Stimulated activated memory B cell treated with anti-CD40 and anti-IgM and Interleukin-4, amounts not matched to agents 10 μg/mL and 1 μg/mL and 100 μg/mL, for 72 hours (primary cell): Measurements from ENCODE around the gene ATG13.
"Not testable (repeated sequence)": the region's sequence is repeated elsewhere in the genome, so short reads cannot be mapped to it uniquely, and the experiment has no call there.

Source experiments
- ATAC-seq: fragments of 150-1000 bp; cut with Tn5 transposase; 2 replicates; pipeline ENCODE4 v1.10.0; 2021
- H3K27ac Mint-ChIP-seq: one replicate; pipeline ENCODE4 v1.8.0; 2022; ENCODE audit warnings: mild to moderate bottlenecking, mixed read lengths
- H3K27me3 Mint-ChIP-seq: one replicate; pipeline ENCODE4 v1.8.0; 2022; ENCODE audit warnings: mixed read lengths
- H3K36me3 Mint-ChIP-seq: one replicate; pipeline ENCODE4 v1.8.0; 2022; ENCODE audit warnings: mixed read lengths
- H3K4me1 Mint-ChIP-seq: one replicate; pipeline ENCODE4 v1.8.0; 2022; ENCODE audit warnings: mixed read lengths
- H3K4me3 Mint-ChIP-seq: one replicate; pipeline ENCODE4 v1.8.0; 2022; ENCODE audit warnings: mild to moderate bottlenecking, moderate library complexity, mixed read lengths
- H3K9me3 Mint-ChIP-seq: one replicate; pipeline ENCODE4 v1.8.0; 2022; ENCODE audit warnings: mixed read lengths

The ATG13 gene

GRCh38 chr11:46657186-46657585, 39.8 kb downstream of the ATG13 start:
- Mint-ChIP-seq H3K27me3 (no peaks in the 10 kb centered on the region), H3K36me3 (peaks cover 46% of the 10 kb centered on the region), H3K4me1 (no peaks in the 10 kb centered on the region), H3K27ac (no peak overlapping the region), H3K4me3 (no peak overlapping the region), H3K9me3 (no peaks in the 10 kb centered on the region)
- ATAC-seq = no peak

- H3K4me3 Mint-ChIP-seq = no peak overlapping the region
- H3K27me3 Mint-ChIP-seq = no peaks in the 10 kb centered on the region
- H3K36me3 Mint-ChIP-seq = peaks cover 46% of the 10 kb centered on the region
- H3K4me1 Mint-ChIP-seq = no peaks in the 10 kb centered on the region
- no peak for ATAC-seq
- no peaks in the 10 kb centered on the region for H3K9me3 Mint-ChIP-seq
- no peak overlapping the region for H3K27ac Mint-ChIP-seq
These were observed 40.9 kb downstream of the ATG13 start for GRCh38 chr11:46658259-46658658.

GRCh38 chr11:46659908-46660307, 42.6 kb downstream of the ATG13 start:
- H3K27me3 Mint-ChIP-seq = no peaks in the 10 kb centered on the region
- H3K27ac Mint-ChIP-seq = no peak overlapping the region
- H3K4me1 Mint-ChIP-seq = no peaks in the 10 kb centered on the region
- peaks cover 59% of the 10 kb centered on the region for H3K36me3 Mint-ChIP-seq
- no peaks in the 10 kb centered on the region for H3K9me3 Mint-ChIP-seq
- no peak overlapping the region for H3K4me3 Mint-ChIP-seq
- ATAC-seq = no peak

GRCh38 chr11:46661836-46662235, 44.5 kb downstream of the ATG13 start:
- Mint-ChIP-seq H3K36me3 (peaks cover 53% of the 10 kb centered on the region), H3K27me3 (no peaks in the 10 kb centered on the region), H3K27ac (no peak overlapping the region), H3K4me3 (no peak overlapping the region), H3K9me3 (no peaks in the 10 kb centered on the region), H3K4me1 (no peaks in the 10 kb centered on the region)
- no peak for ATAC-seq

- Mint-ChIP-seq H3K27ac (no peak overlapping the region), H3K4me3 (no peak overlapping the region), H3K27me3 (no peaks in the 10 kb centered on the region), H3K4me1 (no peaks in the 10 kb centered on the region), H3K36me3 (peaks cover 53% of the 10 kb centered on the region), H3K9me3 (no peaks in the 10 kb centered on the region)
- no peak for ATAC-seq
These were observed 45.0 kb downstream of the ATG13 start for GRCh38 chr11:46662366-46662765.

GRCh38 chr11:46663277-46663940, 46.1 kb downstream of the ATG13 start:
- no peak overlapping the region for H3K27ac Mint-ChIP-seq
- H3K4me3 Mint-ChIP-seq = no peak overlapping the region
- H3K27me3 Mint-ChIP-seq = no peaks in the 10 kb centered on the region
- H3K9me3 Mint-ChIP-seq = no peaks in the 10 kb centered on the region
- no peak for ATAC-seq
- no peaks in the 10 kb centered on the region for H3K4me1 Mint-ChIP-seq
- H3K36me3 Mint-ChIP-seq = peaks cover 43% of the 10 kb centered on the region

- H3K27me3 Mint-ChIP-seq = no peaks in the 10 kb centered on the region
- no peaks in the 10 kb centered on the region for H3K4me1 Mint-ChIP-seq
- no peak for ATAC-seq
- no peak overlapping the region for H3K27ac Mint-ChIP-seq
- H3K36me3 Mint-ChIP-seq = peaks cover 41% of the 10 kb centered on the region
- no peak overlapping the region for H3K4me3 Mint-ChIP-seq
- no peaks in the 10 kb centered on the region for H3K9me3 Mint-ChIP-seq
These were observed 47.3 kb downstream of the ATG13 start for GRCh38 chr11:46664612-46665011.

GRCh38 chr11:46665356-46665755, 48.0 kb downstream of the ATG13 start:
- H3K4me3 Mint-ChIP-seq = no peak overlapping the region
- H3K9me3 Mint-ChIP-seq = no peaks in the 10 kb centered on the region
- no peak overlapping the region for H3K27ac Mint-ChIP-seq
- H3K36me3 Mint-ChIP-seq = peaks cover 40% of the 10 kb centered on the region
- ATAC-seq = no peak
- no peaks in the 10 kb centered on the region for H3K4me1 Mint-ChIP-seq
- H3K27me3 Mint-ChIP-seq = no peaks in the 10 kb centered on the region

- ATAC-seq = no peak
- H3K9me3 Mint-ChIP-seq = no peaks in the 10 kb centered on the region
- H3K4me3 Mint-ChIP-seq = no peak overlapping the region
- peaks cover 39% of the 10 kb centered on the region for H3K36me3 Mint-ChIP-seq
- H3K4me1 Mint-ChIP-seq = no peaks in the 10 kb centered on the region
- peak overlapping the region; percentile 22 for H3K27ac Mint-ChIP-seq
- no peaks in the 10 kb centered on the region for H3K27me3 Mint-ChIP-seq
These were observed 49.2 kb downstream of the ATG13 start for GRCh38 chr11:46666516-46666915.

GRCh38 chr11:46667043-46667481, 49.7 kb downstream of the ATG13 start:
- no peak for ATAC-seq
- Mint-ChIP-seq H3K4me3 (no peak overlapping the region), H3K36me3 (peaks cover 43% of the 10 kb centered on the region), H3K27ac (peak overlapping the region; percentile 22), H3K27me3 (no peaks in the 10 kb centered on the region), H3K9me3 (no peaks in the 10 kb centered on the region), H3K4me1 (no peaks in the 10 kb centered on the region)

GRCh38 chr11:46668480-46669085, 51.2 kb downstream of the ATG13 start:
- no peaks in the 10 kb centered on the region for H3K27me3 Mint-ChIP-seq
- no peak overlapping the region for H3K4me3 Mint-ChIP-seq
- H3K4me1 Mint-ChIP-seq = no peaks in the 10 kb centered on the region
- no peaks in the 10 kb centered on the region for H3K9me3 Mint-ChIP-seq
- H3K27ac Mint-ChIP-seq = no peak overlapping the region
- H3K36me3 Mint-ChIP-seq = peaks cover 49% of the 10 kb centered on the region
- ATAC-seq = no peak

GRCh38 chr11:46669711-46670139, 52.4 kb downstream of the ATG13 start:
- peaks cover 41% of the 10 kb centered on the region for H3K36me3 Mint-ChIP-seq
- no peaks in the 10 kb centered on the region for H3K27me3 Mint-ChIP-seq
- no peak overlapping the region for H3K27ac Mint-ChIP-seq
- ATAC-seq = no peak
- peaks cover 7% of the 10 kb centered on the region for H3K4me1 Mint-ChIP-seq
- no peaks in the 10 kb centered on the region for H3K9me3 Mint-ChIP-seq
- H3K4me3 Mint-ChIP-seq = no peak overlapping the region

- not testable (repeated sequence) for H3K4me3 Mint-ChIP-seq, H3K27me3 Mint-ChIP-seq, H3K9me3 Mint-ChIP-seq, ATAC-seq
- H3K27ac Mint-ChIP-seq = peak overlapping the region; percentile 46
- peaks cover 39% of the 10 kb centered on the region for H3K36me3 Mint-ChIP-seq
- peaks cover 14% of the 10 kb centered on the region for H3K4me1 Mint-ChIP-seq
These were observed 53.2 kb downstream of the ATG13 start for GRCh38 chr11:46670521-46670920.

GRCh38 chr11:46671958-46672315, 54.6 kb downstream of the ATG13 start:
- no peak overlapping the region for H3K4me3 Mint-ChIP-seq
- H3K9me3 Mint-ChIP-seq = no peaks in the 10 kb centered on the region
- H3K4me1 Mint-ChIP-seq = peaks cover 25% of the 10 kb centered on the region
- H3K36me3 Mint-ChIP-seq = peaks cover 39% of the 10 kb centered on the region
- H3K27me3 Mint-ChIP-seq = no peaks in the 10 kb centered on the region
- no peak overlapping the region for H3K27ac Mint-ChIP-seq
- no peak for ATAC-seq

GRCh38 chr11:46672381-46672839, 55.1 kb downstream of the ATG13 start:
- Mint-ChIP-seq H3K4me1 (peaks cover 29% of the 10 kb centered on the region), H3K27ac (no peak overlapping the region), H3K36me3 (peaks cover 39% of the 10 kb centered on the region), H3K9me3 (no peaks in the 10 kb centered on the region), H3K4me3 (no peak overlapping the region), H3K27me3 (no peaks in the 10 kb centered on the region)
- ATAC-seq = no peak

GRCh38 chr11:46673713-46674462, 56.5 kb downstream of the ATG13 start:
- ATAC-seq = no peak
- no peak overlapping the region for H3K4me3 Mint-ChIP-seq
- peaks cover 48% of the 10 kb centered on the region for H3K36me3 Mint-ChIP-seq
- no peaks in the 10 kb centered on the region for H3K9me3 Mint-ChIP-seq
- H3K27me3 Mint-ChIP-seq = no peaks in the 10 kb centered on the region
- H3K27ac Mint-ChIP-seq = peak overlapping the region; percentile 69
- peaks cover 40% of the 10 kb centered on the region for H3K4me1 Mint-ChIP-seq
